GM12873 (cell line): ENCODE results near the gene SNX18.

Experiments used
- CTCF ChIP-seq: IDR thresholded peaks from 2 replicates; pipeline ENCODE4 v1.5.1; 2012; ENCODE audit warnings: low read depth, mild to moderate bottlenecking, moderate library complexity, low read length, control low read depth; ENCODE audit not compliant: insufficient read depth; ENCODE audit errors: missing control alignments

Gene SNX18

GRCh38 chr5:54526604-54527288, 9.2 kb downstream of the SNX18 start:
- TF ChIP-seq CTCF, result no peak

- no peak for TF ChIP-seq CTCF
Measured at GRCh38 chr5:54528633-54529209, 11.2 kb downstream of the SNX18 start.

- TF ChIP-seq CTCF, result no peak
Measured at GRCh38 chr5:54529565-54529964, 12.0 kb downstream of the SNX18 start.

GRCh38 chr5:54531546-54531945, 14.0 kb downstream of the SNX18 start:
- no peak for TF ChIP-seq CTCF

GRCh38 chr5:54533541-54534190, 16.1 kb downstream of the SNX18 start:
- no peak for TF ChIP-seq CTCF

GRCh38 chr5:54534191-54535004, 16.8 kb downstream of the SNX18 start:
- TF ChIP-seq CTCF, result no peak
